Right lobe of liver (tissue), 6 donors: ENCODE data around the gene SLC26A5. TPM values are rescaled to one million over a fixed set of nuclear protein-coding genes. Genes with fewer than 3 reads are reported as not detected.

Experiments
- ATAC-seq, 4 donors: fragments of 200-7000 bp; cut with Tn5 transposase; one replicate each; pipeline ENCODE4 v1.9.1; 2020; ENCODE audit warnings: mild to moderate bottlenecking in 4 of 4, moderate library complexity in 4 of 4
- DNase-seq, 3 donors: peaks; one replicate each; pipeline ENCODE4 v3.0.0-alpha.2; 2020
- H3K27ac ChIP-seq, 3 donors: fragments of 200-600 bp; one replicate each; pipeline ENCODE4 v1.8.0; 2022
- H3K27me3 ChIP-seq, 2 donors: fragments of 200-600 bp; one replicate each; pipeline ENCODE4 v1.8.0; 2022
- H3K36me3 ChIP-seq, 4 donors: fragments of 200-600 bp; sonication (generic) in 1 of 4; one replicate each; pipeline versions ENCODE4 v1.5.1 to v1.8.0; 2017 to 2022; ENCODE audit warnings: control low read depth in 1 of 4
- H3K4me1 ChIP-seq, 4 donors: fragments of 200-600 bp; sonication (generic) in 1 of 4; one replicate each; pipeline versions ENCODE4 v1.5.1 to v1.8.0; 2017 to 2022; ENCODE audit warnings: control low read depth in 1 of 4
- H3K4me3 ChIP-seq, 3 donors: fragments of 200-600 bp; one replicate each; pipeline ENCODE4 v1.8.0; 2022
- H3K9me3 ChIP-seq, 4 donors: fragments of 200-600 bp; sonication (generic) in 1 of 4; one replicate each; pipeline versions ENCODE4 v1.5.1 to v1.8.0; 2017 to 2022; ENCODE audit warnings: control low read depth in 1 of 4
- POLR2A ChIP-seq: fragments of 450-650 bp; IDR thresholded peaks from one replicate; pipeline ENCODE4 v1.6.1; 2017; ENCODE audit warnings: antibody characterized with exemption, mild to moderate bottlenecking
- WGBS: methylation state at CpG from one replicate; pipeline ENCODE4 v1.1.6; 2018; ENCODE audit warnings: low coverage, low lambda C conversion rate; ENCODE audit not compliant: insufficient coverage; ENCODE audit errors: missing lambda C conversion rate; 5-methylcytosine and 5-hydroxymethylcytosine counted together
- intact Hi-C, 2 donors: fragments of 100-400 bp; cut with DNase I; formaldehyde crosslinking; loops; one replicate each; pipeline versions ENCODE4 v1.11.2 to v1.14.1; 2022
- total RNA-seq, 6 experiments: library from RNA; depleted of rRNA in 2 of 6; stranded (reverse); fragments of >200 nt in 2 of 6; fragmentation: NEBNext Ultra II Directional in 3 of 6; extraction: Animal tissue kit (Norgen Biotek cat#: 25700) in 3 of 6; gene quantifications; one replicate each; pipeline versions ENCODE4 v1.1.0 to v1.2.4, GENCODE V29; 2016 to 2023
- TF ChIP-seq, protein P1 (sequence below), 4 donors: fragments of 200-600 bp in 3 of 4; fragments of 450-650 bp in 1 of 4; IDR thresholded peaks; one replicate each; pipeline versions ENCODE4 v1.5.1 to v1.8.0; 2016 to 2022; ENCODE audit warnings: antibody characterized with exemption in 4 of 4, mild to moderate bottlenecking in 2 of 4
- donor health status: DM: no; HTN: yes; CAD: no.
- donor health status: DM: no; HTN: no; CAD: no.
- donor health status: DM: no; HTN: no; CAD: no.
- donor health status: DM: no; HTN: yes; CAD: no.
- donor health status: DM: no; HTN: yes; CAD: no.

SLC26A5 gene
- total RNA-seq, 6 experiments from 2014 or later, result 0.25 to 1.1 (median 0.62) TPM

- Histone ChIP-seq H3K4me3 (no peak overlapping the region), H3K36me3 (peaks cover 5 to 54% (median 31%) of the 10 kb centered on the region in 4 donors), H3K27ac (no peak overlapping the region), H3K4me1 (no peaks in the 10 kb centered on the region), H3K9me3 (no peaks in the 10 kb centered on the region), H3K27me3 (no peaks in the 10 kb centered on the region)
- ATAC-seq (no peak), DNase-seq (no peak)
- 85% methylated on average over 5 of the region's 5 CpGs for WGBS
- intact Hi-C loops, result no loop called here
- no peak for TF ChIP-seq POLR2A
- TF ChIP-seq, protein P1, sequence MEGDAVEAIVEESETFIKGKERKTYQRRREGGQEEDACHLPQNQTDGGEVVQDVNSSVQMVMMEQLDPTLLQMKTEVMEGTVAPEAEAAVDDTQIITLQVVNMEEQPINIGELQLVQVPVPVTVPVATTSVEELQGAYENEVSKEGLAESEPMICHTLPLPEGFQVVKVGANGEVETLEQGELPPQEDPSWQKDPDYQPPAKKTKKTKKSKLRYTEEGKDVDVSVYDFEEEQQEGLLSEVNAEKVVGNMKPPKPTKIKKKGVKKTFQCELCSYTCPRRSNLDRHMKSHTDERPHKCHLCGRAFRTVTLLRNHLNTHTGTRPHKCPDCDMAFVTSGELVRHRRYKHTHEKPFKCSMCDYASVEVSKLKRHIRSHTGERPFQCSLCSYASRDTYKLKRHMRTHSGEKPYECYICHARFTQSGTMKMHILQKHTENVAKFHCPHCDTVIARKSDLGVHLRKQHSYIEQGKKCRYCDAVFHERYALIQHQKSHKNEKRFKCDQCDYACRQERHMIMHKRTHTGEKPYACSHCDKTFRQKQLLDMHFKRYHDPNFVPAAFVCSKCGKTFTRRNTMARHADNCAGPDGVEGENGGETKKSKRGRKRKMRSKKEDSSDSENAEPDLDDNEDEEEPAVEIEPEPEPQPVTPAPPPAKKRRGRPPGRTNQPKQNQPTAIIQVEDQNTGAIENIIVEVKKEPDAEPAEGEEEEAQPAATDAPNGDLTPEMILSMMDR (IDR thresholded peaks at IDR 0.05), result no peak
These were observed 76.6 kb downstream of the SLC26A5 start for GRCh38 chr7:103369432-103369831.

DNA sequence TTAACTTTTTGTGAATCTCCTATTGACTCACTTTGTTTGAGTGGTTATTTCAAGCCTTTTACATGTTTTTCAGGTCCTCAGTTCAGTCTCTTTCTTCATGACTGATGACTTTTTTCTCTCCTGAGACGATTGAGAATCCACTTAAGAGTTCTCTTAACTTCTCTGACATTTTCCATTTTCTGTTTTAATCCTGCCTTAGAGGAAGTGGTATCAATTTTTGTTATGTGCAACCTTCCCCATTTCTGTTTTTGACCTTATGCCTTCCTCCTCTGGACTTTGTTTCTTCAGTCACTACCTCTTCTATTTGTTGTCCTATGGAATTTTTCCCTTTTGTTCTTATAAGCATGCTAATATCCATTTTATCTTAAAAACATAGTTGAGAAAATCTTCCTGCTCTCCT lies 96.2 kb downstream of the SLC26A5 start:
- peaks cover 0 to 13% (median 5%) of the 10 kb centered on the region in 4 donors for H3K36me3 ChIP-seq
- intact Hi-C loops, result no loop called here

DNA sequence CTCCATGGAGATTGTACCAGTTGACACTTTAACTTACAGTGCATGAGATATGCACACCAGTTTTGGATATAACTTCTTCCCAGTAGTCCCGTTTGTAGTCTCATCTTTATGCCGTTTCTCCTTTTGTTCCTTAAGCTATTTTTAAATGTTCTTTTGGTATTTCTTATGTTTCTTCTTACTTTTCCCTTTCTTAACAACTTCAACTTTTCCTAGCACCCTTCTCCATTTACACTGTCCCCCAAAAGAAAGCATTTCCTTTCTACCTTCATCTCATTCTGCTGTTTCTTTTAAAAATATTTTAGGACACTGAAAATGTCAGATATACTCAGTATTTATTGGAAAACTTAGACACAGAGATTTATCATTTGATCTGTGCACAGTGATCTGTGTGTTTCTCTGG lies 97.0 kb downstream of the SLC26A5 start:
- WGBS, result 28% methylated on average over 2 of the region's 2 CpGs
- no peaks in the 10 kb centered on the region for H3K27me3 ChIP-seq
- peaks cover 0 to 6% (median 3%) of the 10 kb centered on the region in 4 donors for H3K36me3 ChIP-seq
- peak overlapping the region; percentile 56 to 84 (median 75) for H3K4me3 ChIP-seq
- peaks cover 0 to 22% (median 10%) of the 10 kb centered on the region in 4 donors for H3K4me1 ChIP-seq
- H3K9me3 ChIP-seq, result no peaks in the 10 kb centered on the region
- no peak for ATAC-seq
- no peak for DNase-seq
- H3K27ac ChIP-seq, result no peak overlapping the region
- intact Hi-C loops, result no loop called here
- TF ChIP-seq, protein P1 (IDR thresholded peaks at IDR 0.05), result no peak
- TF ChIP-seq POLR2A, result no peak

More for the DNA sequence above, 96.2 kb downstream of the SLC26A5 start:
- no peak overlapping the region for H3K27ac ChIP-seq
- no peaks in the 10 kb centered on the region for H3K9me3 ChIP-seq
- H3K4me3 ChIP-seq, result no peak overlapping the region
- 38% methylated on average over 1 of the region's 1 CpG for WGBS
- no peaks in the 10 kb centered on the region for H3K27me3 ChIP-seq
- H3K4me1 ChIP-seq, result peaks cover 0 to 22% (median 9%) of the 10 kb centered on the region in 4 donors
- no peak for ATAC-seq
- no peak for DNase-seq
- TF ChIP-seq, protein P1 (IDR thresholded peaks at IDR 0.05), result no peak
- no peak for TF ChIP-seq POLR2A

DNA sequence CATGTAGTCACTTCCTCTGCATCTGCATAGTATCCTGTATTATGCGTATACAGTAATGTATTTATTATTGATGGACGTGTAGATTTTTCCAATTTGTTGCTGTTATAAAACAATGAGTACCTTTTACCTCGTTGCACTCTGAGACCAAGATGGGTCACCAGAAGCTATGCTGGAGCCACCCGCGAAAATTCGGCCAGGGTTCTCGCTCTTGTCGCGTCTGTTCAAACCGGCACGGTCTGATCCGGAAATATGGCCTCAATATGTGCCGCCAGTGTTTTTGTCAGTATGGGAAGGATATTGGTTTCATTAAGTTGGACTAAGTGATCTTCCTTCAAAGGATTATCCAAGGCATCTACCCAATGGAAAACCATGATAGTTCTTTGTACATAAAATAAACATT lies 97.6 kb downstream of the SLC26A5 start:
- peak overlapping the region in 2 of 3 donors; percentile 87 for H3K27ac ChIP-seq
- 11% methylated on average over 11 of the region's 13 CpGs for WGBS

More for the DNA sequence above, 97.6 kb downstream of the SLC26A5 start:
- DNase-seq (no peak), ATAC-seq (no peak)
- Histone ChIP-seq H3K9me3 (no peaks in the 10 kb centered on the region), H3K27me3 (no peaks in the 10 kb centered on the region), H3K36me3 (peaks cover 0 to 1% (median under 1%) of the 10 kb centered on the region in 4 donors), H3K4me3 (peak overlapping the region; percentile 56 to 84 (median 75)), H3K4me1 (peaks cover 0 to 26% (median 10%) of the 10 kb centered on the region in 4 donors)
- TF ChIP-seq, protein P1 (IDR thresholded peaks at IDR 0.05), result no peak
- TF ChIP-seq POLR2A, result no peak
- intact Hi-C loops, result no loop called here
